Measurements from ENCODE around the gene CUL5. TPM values are rescaled to one million over a fixed set of nuclear protein-coding genes. Genes with fewer than 3 reads are reported as not detected.
"Not testable (repeated sequence)": the region's sequence is repeated elsewhere in the genome, so short reads cannot be mapped to it uniquely, and the experiment has no call there.

The CUL5 gene
- total RNA-seq, 1 donor from 2014 or later, result 32.7 TPM

DNA sequence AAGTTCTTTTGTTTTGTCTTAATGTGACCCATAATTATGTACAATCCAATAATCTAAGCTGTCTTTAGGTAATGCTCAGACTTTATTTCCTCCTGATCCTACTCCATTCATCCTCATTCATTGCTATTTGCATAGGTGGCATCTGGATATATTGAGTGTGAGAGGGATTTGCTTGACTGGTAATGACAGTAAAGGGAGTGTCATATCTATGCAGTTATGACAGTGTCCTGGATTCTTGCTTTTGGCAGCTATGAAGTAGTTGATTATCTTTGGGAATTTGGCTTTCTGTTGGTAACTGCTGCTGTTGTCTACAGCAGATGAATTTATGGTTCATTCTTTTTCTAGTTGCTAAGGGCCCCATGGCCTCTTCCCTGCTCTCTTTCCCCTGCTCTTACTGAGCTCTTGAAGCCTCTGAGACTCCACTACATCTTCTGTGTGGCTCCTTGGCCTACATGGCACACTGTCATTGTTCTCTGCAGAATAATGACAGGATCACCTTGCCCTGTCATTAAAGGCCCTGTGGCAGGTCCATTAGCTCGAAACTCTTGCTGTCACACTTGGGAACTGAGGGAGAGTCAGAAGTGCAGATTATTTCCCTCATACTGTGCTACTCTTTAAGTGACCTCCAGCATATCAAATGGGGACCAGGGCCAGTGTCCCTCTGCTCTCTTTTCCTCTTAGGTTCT lies 92.5 kb downstream of the CUL5 start:
- DNase-seq (ENCODE audit: low read depth), result no peak
- Histone ChIP-seq H3K4me3 (ENCODE audit: low read depth, low read length) (no peak overlapping the region), H3K27me3 (ENCODE audit: control insufficient read depth, insufficient read depth, low read length) (no peaks in the 10 kb centered on the region), H3K36me3 (ENCODE audit: control insufficient read depth, insufficient read depth, low read length) (no peaks in the 10 kb centered on the region)
- TF ChIP-seq CTCF (IDR thresholded peaks at IDR 0.05; ENCODE audit: insufficient read depth, low read length, poor library complexity, severe bottlenecking), result no peak

GRCh38 chr11:108111126-108111525 lies 102.4 kb downstream of the CUL5 start:
- H3K4me3 ChIP-seq (ENCODE audit: low read depth, low read length), result no peak overlapping the region
- no peaks in the 10 kb centered on the region for H3K36me3 ChIP-seq (ENCODE audit: control insufficient read depth, insufficient read depth, low read length)
- DNase-seq (ENCODE audit: low read depth), result no peak
- H3K27me3 ChIP-seq (ENCODE audit: control insufficient read depth, insufficient read depth, low read length), result no peaks in the 10 kb centered on the region
- TF ChIP-seq CTCF (IDR thresholded peaks at IDR 0.05; ENCODE audit: insufficient read depth, low read length, poor library complexity, severe bottlenecking), result no peak

DNA sequence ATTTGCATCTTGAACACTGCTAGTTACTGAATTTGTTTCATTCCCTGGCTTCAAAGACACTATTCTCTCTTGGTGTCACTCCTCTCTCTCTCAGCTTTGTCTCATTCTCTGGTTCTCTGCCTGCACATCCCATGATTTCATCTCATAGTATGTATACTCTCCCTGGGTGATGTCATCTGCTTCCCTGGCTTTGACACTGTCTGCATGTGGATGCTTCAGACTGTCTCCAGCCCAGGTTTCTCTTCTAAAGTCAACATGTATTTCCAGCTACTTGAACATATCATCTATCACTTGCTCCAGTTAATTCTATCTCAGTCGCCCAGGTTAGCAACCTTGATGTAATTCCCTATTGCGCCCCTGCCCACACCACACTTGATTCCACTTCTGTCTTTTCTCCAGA lies 103.4 kb downstream of the CUL5 start:
- no peak for DNase-seq (ENCODE audit: low read depth)
- Histone ChIP-seq H3K27me3 (ENCODE audit: control insufficient read depth, insufficient read depth, low read length) (no peaks in the 10 kb centered on the region), H3K36me3 (ENCODE audit: control insufficient read depth, insufficient read depth, low read length) (no peaks in the 10 kb centered on the region), H3K4me3 (ENCODE audit: low read depth, low read length) (no peak overlapping the region)
- TF ChIP-seq CTCF (IDR thresholded peaks at IDR 0.05; ENCODE audit: insufficient read depth, low read length, poor library complexity, severe bottlenecking), result no peak

DNA sequence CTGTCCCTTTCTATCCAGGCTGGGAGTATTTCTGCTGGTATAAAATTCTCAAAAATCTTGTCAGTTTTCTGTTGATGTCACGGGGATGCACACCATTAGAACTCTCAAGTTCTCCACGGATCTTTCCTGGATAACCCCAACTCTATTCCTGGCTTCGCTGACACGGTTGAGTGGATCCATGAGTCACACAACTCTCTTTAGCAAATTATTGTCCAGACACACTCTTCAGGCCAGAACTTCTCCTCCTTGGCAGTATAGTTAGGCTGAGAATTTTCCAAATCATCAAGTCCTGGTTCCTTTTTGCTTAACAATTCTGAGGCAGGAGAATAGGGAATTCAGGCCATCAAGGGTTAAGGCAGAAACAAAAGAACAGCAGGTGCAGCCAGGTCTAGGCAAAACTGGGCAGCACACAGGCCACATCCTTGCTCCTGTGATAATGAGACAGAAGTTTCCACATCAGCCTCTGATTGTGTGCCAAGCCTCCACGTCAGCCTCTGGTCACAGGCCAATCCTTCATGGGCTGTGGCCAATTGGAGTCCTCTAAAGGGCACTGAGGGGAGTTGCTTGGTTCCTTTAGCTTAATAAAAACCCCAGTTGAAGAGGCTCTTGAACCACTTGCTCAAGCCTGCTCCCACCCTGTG lies 106.9 kb downstream of the CUL5 start:
- DNase-seq (ENCODE audit: low read depth), result peak; percentile 85
- Histone ChIP-seq H3K27me3 (ENCODE audit: control insufficient read depth, insufficient read depth, low read length) (no peaks in the 10 kb centered on the region), H3K4me3 (ENCODE audit: low read depth, low read length) (no peak overlapping the region), H3K36me3 (ENCODE audit: control insufficient read depth, insufficient read depth, low read length) (no peaks in the 10 kb centered on the region)
- TF ChIP-seq CTCF (IDR thresholded peaks at IDR 0.05; ENCODE audit: insufficient read depth, low read length, poor library complexity, severe bottlenecking), result no peak

DNA sequence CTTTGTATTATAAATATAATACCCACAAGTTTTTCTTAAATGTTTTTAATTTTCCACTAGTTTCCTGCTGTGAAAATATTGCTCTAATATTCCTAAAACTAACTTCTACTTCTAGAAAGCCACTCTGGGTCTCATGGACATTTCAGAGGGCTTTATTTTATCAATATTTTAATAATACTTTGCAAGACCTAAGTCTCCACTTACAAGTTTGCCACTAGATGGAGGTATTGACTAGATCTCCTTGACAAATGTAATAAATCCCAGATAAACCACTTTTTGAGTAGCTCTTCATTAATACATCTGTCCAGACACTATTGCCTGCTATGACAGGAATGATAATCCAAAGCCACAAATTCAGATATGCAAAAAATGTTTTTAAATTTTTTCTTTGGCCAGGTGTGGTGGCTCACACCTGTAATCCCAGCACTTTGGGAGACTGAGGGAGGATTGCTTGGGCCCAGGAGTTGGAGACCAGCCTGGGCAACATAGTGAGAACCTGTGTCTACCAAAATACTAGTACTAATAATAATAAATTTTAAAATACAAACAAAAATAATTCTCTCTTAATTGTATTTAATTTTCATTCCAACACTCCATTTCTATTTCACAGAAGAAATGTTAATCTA lies 109.2 kb downstream of the CUL5 start:
- no peak overlapping the region for H3K4me3 ChIP-seq (ENCODE audit: low read depth, low read length)
- no peaks in the 10 kb centered on the region for H3K27me3 ChIP-seq (ENCODE audit: control insufficient read depth, insufficient read depth, low read length)
- DNase-seq (ENCODE audit: low read depth), result peak; percentile 29
- TF ChIP-seq CTCF (IDR thresholded peaks at IDR 0.05; ENCODE audit: insufficient read depth, low read length, poor library complexity, severe bottlenecking), result peak; percentile 48
- no peaks in the 10 kb centered on the region for H3K36me3 ChIP-seq (ENCODE audit: control insufficient read depth, insufficient read depth, low read length)

DNA sequence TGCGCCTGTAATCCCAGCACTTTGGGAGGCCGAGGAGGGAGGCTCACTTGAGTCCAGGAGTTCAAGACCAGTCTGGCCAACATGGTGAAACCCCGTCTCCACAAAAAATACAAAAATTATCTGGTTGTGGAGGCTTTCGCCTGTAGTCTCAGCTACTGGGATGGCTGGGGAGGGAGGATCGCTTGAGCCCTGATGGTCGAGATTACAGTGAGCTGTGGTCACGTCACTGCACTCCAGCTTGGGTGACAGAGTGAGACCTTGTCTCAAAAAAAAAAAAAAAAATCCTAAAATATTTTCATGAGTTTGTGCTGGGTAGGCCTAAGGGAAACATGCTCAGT lies 112.2 kb downstream of the CUL5 start:
- H3K4me3 ChIP-seq (ENCODE audit: low read depth, low read length), result peak overlapping the region; percentile 71
- DNase-seq (ENCODE audit: low read depth), result not testable (repeated sequence)

More for the DNA sequence above, 112.2 kb downstream of the CUL5 start:
- H3K36me3 ChIP-seq (ENCODE audit: control insufficient read depth, insufficient read depth, low read length); H3K27me3 ChIP-seq (ENCODE audit: control insufficient read depth, insufficient read depth, low read length): not testable (repeated sequence)
